IMR-90 (cell line): ENCODE measurements around the gene TMPRSS11A. TPM values are rescaled to one million over a fixed set of nuclear protein-coding genes. Genes with fewer than 3 reads are reported as not detected.

Experiments
- ATAC-seq: fragments of 200-7000 bp; cut with Tn5 transposase; 2 replicates; pipeline ENCODE4 v1.9.1; 2020; ENCODE audit warnings: low read depth, mild to moderate bottlenecking, moderate library complexity
- BruUV-seq: library from RNA; stranded (reverse); fragments of 400-500 nt; replicated peaks from 2 replicates; lab custom pipeline; 2021; lab: Mats Ljungman, UMichigan
- CTCF ChIA-PET: fragments of 300-600 bp; formaldehyde crosslinking; extraction: SDS; loops from one replicate; lab custom pipeline; 2021; ENCODE audit warnings: antibody characterized with exemption; lab: Yijun Ruan, JAX
- POLR2A ChIA-PET: fragments of 300-600 bp; sonication (Branson Sonifier 250); formaldehyde crosslinking; loops from one replicate; lab custom pipeline; 2022; ENCODE audit warnings: antibody characterized with exemption; ENCODE audit not compliant: unreplicated experiment; lab: Charles Lee
- DNase-seq: peaks from one replicate; pipeline ENCODE4 v3.0.0; 2013
- H2AFZ ChIP-seq: replicated peaks from 2 replicates; pipeline ENCODE3; 2013; ENCODE audit warnings: low read length, mild to moderate bottlenecking; ENCODE audit not compliant: poor library complexity
- H2AK5ac ChIP-seq: 2 replicates; pipeline ENCODE4 v1.6.1; 2013; ENCODE audit warnings: low read depth, low read length, inconsistent platforms
- H2AK9ac ChIP-seq: replicated peaks from 2 replicates; pipeline ENCODE3; 2013; ENCODE audit warnings: mild to moderate bottlenecking, low read depth, low read length, moderate library complexity; ENCODE audit not compliant: poor library complexity
- H2BK120ac ChIP-seq: 2 replicates; pipeline ENCODE4 v1.6.1; 2013; ENCODE audit warnings: low read depth, low read length, inconsistent platforms
- H2BK15ac ChIP-seq: 3 replicates; pipeline ENCODE4 v1.6.1; 2013; ENCODE audit warnings: low read depth, low read length, inconsistent platforms
- H2BK20ac ChIP-seq: 2 replicates; pipeline ENCODE4 v1.6.1; 2013; ENCODE audit warnings: low read depth, mild to moderate bottlenecking, inconsistent platforms, low read length, moderate library complexity
- H2BK5ac ChIP-seq: 2 replicates; pipeline ENCODE4 v1.6.1; 2013; ENCODE audit warnings: mild to moderate bottlenecking, low read depth, low read length, inconsistent platforms; ENCODE audit not compliant: poor library complexity, severe bottlenecking
- H3K14ac ChIP-seq: replicated peaks from 2 replicates; pipeline ENCODE4 v1.6.1; 2013; ENCODE audit warnings: low read depth, low read length, inconsistent platforms
- H3K18ac ChIP-seq: 2 replicates; pipeline ENCODE4 v1.6.1; 2013; ENCODE audit warnings: low read depth, low read length, control low read depth
- H3K23ac ChIP-seq: 2 replicates; pipeline ENCODE4 v1.6.1; 2013; ENCODE audit warnings: low read depth, low read length, inconsistent platforms
- H3K27ac ChIP-seq: 2 replicates; pipeline ENCODE4 v1.5.1; 2013; ENCODE audit warnings: mild to moderate bottlenecking, control low read depth, low read length; ENCODE audit not compliant: insufficient read depth
- H3K27me3 ChIP-seq: 2 replicates; pipeline ENCODE4 v1.6.1; 2013; ENCODE audit warnings: low read length; ENCODE audit not compliant: control insufficient read depth, insufficient read depth
- H3K36me3 ChIP-seq: 2 replicates; pipeline ENCODE4 v1.6.1; 2013; ENCODE audit warnings: low read length, mixed read lengths; ENCODE audit not compliant: control insufficient read depth, insufficient read depth
- H3K4ac ChIP-seq: 2 replicates; pipeline ENCODE4 v1.6.1; 2013; ENCODE audit warnings: low read depth, low read length, inconsistent platforms
- H3K4me1 ChIP-seq: 2 replicates; pipeline ENCODE4 v1.6.1; 2013; ENCODE audit warnings: low read length, mixed read lengths; ENCODE audit not compliant: control insufficient read depth, insufficient read depth
- H3K4me2 ChIP-seq: 2 replicates; pipeline ENCODE4 v1.6.1; 2013; ENCODE audit warnings: low read depth, mild to moderate bottlenecking, control low read depth, low read length, moderate library complexity
- H3K4me3 ChIP-seq: 2 replicates; pipeline ENCODE4 v1.5.1; 2013; ENCODE audit warnings: low read depth, mild to moderate bottlenecking, control low read depth, low read length, moderate library complexity; ENCODE audit not compliant: insufficient read depth
- H3K56ac ChIP-seq: 2 replicates; pipeline ENCODE4 v1.6.1; 2013; ENCODE audit warnings: low read length, inconsistent platforms; ENCODE audit not compliant: insufficient read depth; ENCODE audit errors: extremely low read depth
- H3K79me1 ChIP-seq, 2 experiments: 2 replicates each; pipeline ENCODE4 v1.6.1; 2013; ENCODE audit warnings: low read length in 2 of 2, inconsistent platforms in 1 of 2, low read depth in 1 of 2
- H3K9ac ChIP-seq: 2 replicates; pipeline ENCODE4 v1.6.1; 2013; ENCODE audit warnings: low read depth, low read length, control low read depth
- H3K9me1 ChIP-seq: 2 replicates; pipeline ENCODE4 v1.6.1; 2013; ENCODE audit warnings: low read length, inconsistent platforms; ENCODE audit not compliant: insufficient read depth
- H3K9me3 ChIP-seq: 2 replicates; pipeline ENCODE4 v1.6.1; 2013; ENCODE audit warnings: low read length; ENCODE audit not compliant: control insufficient read depth, insufficient read depth
- H4K20me1 ChIP-seq: 2 replicates; pipeline ENCODE4 v1.6.1; 2013; ENCODE audit warnings: low read length, inconsistent platforms; ENCODE audit not compliant: insufficient read depth
- H4K5ac ChIP-seq: 2 replicates; pipeline ENCODE4 v1.6.1; 2013; ENCODE audit warnings: mild to moderate bottlenecking, low read depth, low read length, control low read depth
- H4K8ac ChIP-seq, 2 experiments: 2 replicates each; pipeline ENCODE4 v1.6.1; 2013; ENCODE audit warnings: low read depth in 2 of 2, low read length in 2 of 2, control low read depth in 1 of 2, inconsistent platforms in 1 of 2
- H4K91ac ChIP-seq: 2 replicates; pipeline ENCODE4 v1.6.1; 2013; ENCODE audit warnings: low read depth, low read length, inconsistent platforms; ENCODE audit not compliant: insufficient read depth
- BHLHE40 ChIP-seq: fragments of 150-350 bp; IDR thresholded peaks from 2 replicates; pipeline ENCODE4 v1.6.1; 2016; ENCODE audit warnings: mild to moderate bottlenecking, low read depth, low read length
- CEBPB ChIP-seq: IDR thresholded peaks from 2 replicates; pipeline ENCODE4 v1.6.1; 2012; ENCODE audit warnings: low read depth, low read length, improper control_type of control experiment
- CHD1 ChIP-seq: IDR thresholded peaks from 2 replicates; pipeline ENCODE4 v1.6.1; 2012; ENCODE audit warnings: low read depth, low read length, improper control_type of control experiment
- CTCF ChIP-seq: conservative IDR thresholded peaks from 2 replicates; pipeline ENCODE4 v1.5.1; 2012; ENCODE audit warnings: mild to moderate bottlenecking, low read depth, low read length, improper control_type of control experiment
- ELK1 ChIP-seq: fragments of 150-350 bp; IDR thresholded peaks from 2 replicates; pipeline ENCODE4 v1.6.1; 2016; ENCODE audit warnings: low read depth, mild to moderate bottlenecking, low read length, moderate library complexity, borderline replicate concordance
- FOS ChIP-seq: fragments of 150-350 bp; IDR thresholded peaks from 2 replicates; pipeline ENCODE4 v1.6.1; 2016; ENCODE audit warnings: low read depth, low read length
- MAFK ChIP-seq: IDR thresholded peaks from 2 replicates; pipeline ENCODE4 v1.6.1; 2012; ENCODE audit warnings: low read depth, low read length, improper control_type of control experiment
- MAZ ChIP-seq: IDR thresholded peaks from 2 replicates; pipeline ENCODE4 v1.6.1; 2012; ENCODE audit warnings: low read depth, mild to moderate bottlenecking, low read length, improper control_type of control experiment, moderate library complexity, borderline replicate concordance
- MXI1 ChIP-seq: IDR thresholded peaks from 2 replicates; pipeline ENCODE4 v1.6.1; 2012; ENCODE audit warnings: low read depth, mild to moderate bottlenecking, low read length, moderate library complexity, borderline replicate concordance
- NFE2L2 ChIP-seq: fragments of 150-350 bp; IDR thresholded peaks from 2 replicates; pipeline ENCODE4 v1.6.1; 2016; ENCODE audit warnings: low read depth, mild to moderate bottlenecking, low read length
- POLR2A ChIP-seq: IDR thresholded peaks from 2 replicates; pipeline ENCODE4 v1.6.1; 2012; ENCODE audit warnings: mild to moderate bottlenecking, low read depth, low read length
- RAD21 ChIP-seq: IDR thresholded peaks from 2 replicates; pipeline ENCODE4 v1.6.1; 2012; ENCODE audit warnings: low read length, improper control_type of control experiment
- RCOR1 ChIP-seq: IDR thresholded peaks from 2 replicates; pipeline ENCODE4 v1.6.1; 2012; ENCODE audit warnings: mild to moderate bottlenecking, low read length, improper control_type of control experiment; ENCODE audit not compliant: insufficient replicate concordance
- SMC3 ChIP-seq: fragments of 150-350 bp; IDR thresholded peaks from 2 replicates; pipeline ENCODE4 v1.6.1; 2016; ENCODE audit warnings: low read depth, mild to moderate bottlenecking, antibody characterized with exemption, low read length, moderate library complexity
- USF2 ChIP-seq: fragments of 150-350 bp; IDR thresholded peaks from 2 replicates; pipeline ENCODE4 v1.6.1; 2017; ENCODE audit warnings: mild to moderate bottlenecking, antibody characterized with exemption, low read length, low read depth
- WGBS, 2 experiments: methylation state at CpG; one replicate each; pipeline versions ENCODE4 v1.1.5 to v1.1.7; 2013; ENCODE audit warnings: missing lambda C conversion rate in 2 of 2; ENCODE audit not compliant: insufficient read length in 1 of 2; ENCODE audit errors: extremely low coverage in 2 of 2; 5-methylcytosine and 5-hydroxymethylcytosine counted together
- dilution Hi-C: fragments of 300-500 bp; cut with HindIII; formaldehyde crosslinking; loops from one replicate; pipeline ENCODE4 v1.14.3; 2018; ENCODE audit warnings: low sequenced_read_pairs; ENCODE audit not compliant: unreplicated experiment
- in situ Hi-C: fragments of 300-500 bp; cut with MboI; formaldehyde crosslinking; loops from 3 replicates; pipeline ENCODE4 v1.14.3; 2019; ENCODE audit warnings: low sequenced_read_pairs, inconsistent platforms, mixed read lengths
- intact Hi-C: fragments of 100-400 bp; cut with micrococcal nuclease; formaldehyde crosslinking; loops from 2 replicates; pipeline ENCODE4 v1.10.0; 2022
- polyA plus RNA-seq, 3 experiments: library from polyadenylated mRNA; depleted of rRNA; stranded (reverse); fragments of >200 nt; gene quantifications; 2 replicates each; pipeline ENCODE4 v1.2.3, GENCODE V29; 2012; ENCODE audit warnings: low replicate concordance in 1 of 3
- total RNA-seq: library from RNA; depleted of rRNA; stranded (reverse); fragments of >200 nt; gene quantifications from 2 replicates; pipeline ENCODE4 v1.2.3, GENCODE V29; 2012

Gene TMPRSS11A
- total and polyA plus RNA-seq, 2 of the 4 experiments (the other 2 are of a cell fraction), result not detected

- Histone ChIP-seq H4K8ac (no peak overlapping the region), H2AFZ (peak overlapping the region; percentile 37), H3K9ac (no peak overlapping the region), H2BK120ac (no peak overlapping the region), H3K23ac (no peak overlapping the region), H2AK9ac (no peak overlapping the region), H3K27me3 (no peaks in the 10 kb centered on the region), H4K91ac (no peak overlapping the region), H3K27ac (no peak overlapping the region), H3K18ac (no peak overlapping the region), H2BK15ac (no peak overlapping the region), H3K4ac (no peak overlapping the region), H3K4me3 (no peak overlapping the region), H3K36me3 (no peaks in the 10 kb centered on the region), H2AK5ac (no peak overlapping the region), H3K4me1 (no peaks in the 10 kb centered on the region), H4K5ac (no peak overlapping the region), H4K20me1 (no peaks in the 10 kb centered on the region), H3K79me1 (no peaks in the 10 kb centered on the region), H3K14ac (no peak overlapping the region), H3K56ac (no peak overlapping the region), H3K9me3 (no peaks in the 10 kb centered on the region), H2BK5ac (no peak overlapping the region), H3K9me1 (no peaks in the 10 kb centered on the region), H3K4me2 (no peak overlapping the region), H2BK20ac (no peak overlapping the region)
- dilution Hi-C loops, result no loop called here
- ChIA-PET POLR2A (no interaction called here), CTCF (no interaction called here)
- WGBS, 2 experiments, result no CpG with 5 or more reads among the region's 4 CpGs
- BruUV-seq, result no TSS peak
- no peak for DNase-seq
- no peak for TF ChIP-seq ELK1
- no peak for TF ChIP-seq FOS
- no peak for TF ChIP-seq MXI1
- TF ChIP-seq SMC3, result no peak
- no peak for TF ChIP-seq BHLHE40
- no peak for TF ChIP-seq CHD1
- no peak for TF ChIP-seq RAD21
- TF ChIP-seq MAFK, result no peak
- TF ChIP-seq USF2, result no peak
- TF ChIP-seq MAZ, result no peak
- TF ChIP-seq CTCF, result no peak
- no peak for TF ChIP-seq NFE2L2
- TF ChIP-seq CEBPB, result no peak
- TF ChIP-seq RCOR1, result no peak
- TF ChIP-seq POLR2A, result no peak
- in situ Hi-C loops, result loop anchor here (5.0 kb wide), 1 partner anchor 35 kb away; no protein-coding TSS in a partner anchor
- intact Hi-C loops, result no loop called here
- no peak for ATAC-seq
These were observed 55.6 kb downstream of the TMPRSS11A start for GRCh38 chr4:67907650-67908049.
